HCT116 (cell line): Measurements from ENCODE around the gene KSR1. TPM values are rescaled to one million over a fixed set of nuclear protein-coding genes. Genes with fewer than 3 reads are reported as not detected.

Source experiments
- ATAC-seq: fragments of 200-7000 bp; cut with Tn5 transposase; 2 replicates; pipeline ENCODE4 v1.9.1; 2020; ENCODE audit warnings: mild to moderate bottlenecking, moderate library complexity
- BruUV-seq: library from RNA; stranded (reverse); fragments of 400-500 nt; replicated peaks from 2 replicates; lab custom pipeline; 2021; lab: Mats Ljungman, UMichigan
- CTCF ChIA-PET: fragments of 300-600 bp; sonication (Branson Sonifier 250); formaldehyde crosslinking; loops from one replicate; lab custom pipeline; 2021; ENCODE audit warnings: antibody characterized with exemption; lab: Charles Lee
- POLR2A ChIA-PET: fragments of 300-600, 350-600 bp; sonication (Branson Sonifier 250); formaldehyde crosslinking; loops from one replicate; lab custom pipeline; 2021; ENCODE audit warnings: antibody characterized with exemption; lab: Charles Lee
- RAD21 ChIA-PET, 2 experiments: fragments of 300-600 bp; sonication (Branson Sonifier 250); formaldehyde crosslinking; loops; one replicate each; lab custom pipeline; 2023; ENCODE audit warnings: low total read pairs in 2 of 2; ENCODE audit not compliant: uncharacterized antibody in 2 of 2, unreplicated experiment in 2 of 2, low non-redundant PET in 1 of 2; lab: Charles Lee
- DNase-seq: peaks from one replicate; pipeline ENCODE4 v3.0.0-alpha.2; 2010; ENCODE audit warnings: low read depth, low spot score
- H2AFZ ChIP-seq: fragments of 200-600 bp; shearing (Covaris generic), sonication (generic); 2 replicates; pipeline ENCODE4 v1.6.1; 2017; ENCODE audit warnings: low read depth, mixed run types, mixed read lengths, antibody characterized with exemption, low read length; ENCODE audit not compliant: poor library complexity, severe bottlenecking
- H3K27ac ChIP-seq: 2 replicates; pipeline ENCODE4 v1.5.1; 2012; ENCODE audit warnings: low read depth, low read length
- H3K27me3 ChIP-seq: fragments of 200-600 bp; sonication (generic); 2 replicates; pipeline ENCODE4 v1.6.1; 2016; ENCODE audit warnings: mixed run types, low read length, mixed read lengths; ENCODE audit not compliant: insufficient read depth
- H3K36me3 ChIP-seq, 2 experiments: fragments of 200-500 bp in 1 of 2; fragments of 200-600 bp in 1 of 2; sonication (Bioruptor generic) in 1 of 2; sonication (generic) in 1 of 2; 2 replicates each; pipeline versions ENCODE4 v1.5.1 to v1.6.1; 2014 to 2016; ENCODE audit warnings: low read length in 2 of 2, inconsistent platforms in 1 of 2, mixed read lengths in 1 of 2, mixed run types in 1 of 2; ENCODE audit not compliant: insufficient read depth in 2 of 2, control insufficient read depth in 1 of 2
- H3K4me1 ChIP-seq, 2 experiments: fragments of 200-600 bp in 1 of 2; sonication (generic) in 1 of 2; 2 replicates each; pipeline versions ENCODE4 v1.5.1 to v1.6.1; 2012 to 2017; ENCODE audit warnings: low read length in 2 of 2, inconsistent platforms in 1 of 2, mild to moderate bottlenecking in 1 of 2, mixed read lengths in 1 of 2, mixed run types in 1 of 2, moderate library complexity in 1 of 2; ENCODE audit not compliant: insufficient read depth in 2 of 2, control insufficient read depth in 1 of 2
- H3K4me2 ChIP-seq: fragments of 200-600 bp; sonication (generic); 2 replicates; pipeline ENCODE4 v1.6.1; 2017; ENCODE audit warnings: mixed run types, low read length, mixed read lengths
- H3K4me3 ChIP-seq, 2 experiments: fragments of 200-600 bp in 1 of 2; sonication (generic) in 1 of 2; replicated peaks in 1 of 2; 2 replicates each; pipeline ENCODE4 v1.5.1; 2011 to 2016; ENCODE audit warnings: low read length in 2 of 2, control low read depth in 1 of 2, low read depth in 1 of 2, mild to moderate bottlenecking in 1 of 2, mixed read lengths in 1 of 2, mixed run types in 1 of 2
- H3K79me2 ChIP-seq: fragments of 200-600 bp; sonication (generic); 2 replicates; pipeline ENCODE4 v1.6.1; 2017; ENCODE audit warnings: mild to moderate bottlenecking, mixed run types, low read length, moderate library complexity, mixed read lengths; ENCODE audit not compliant: insufficient read depth
- H3K9ac ChIP-seq: fragments of 200-600 bp; sonication (generic); 2 replicates; pipeline ENCODE4 v1.6.1; 2016; ENCODE audit warnings: low read length, mixed read lengths
- H3K9me2 ChIP-seq: fragments of 200-600 bp; sonication (generic), shearing (Covaris generic); 2 replicates; pipeline ENCODE4 v1.6.1; 2017; ENCODE audit warnings: mixed run types, mild to moderate bottlenecking, moderate library complexity; ENCODE audit not compliant: insufficient read depth
- H3K9me3 ChIP-seq, 2 experiments: fragments of 200-500 bp in 1 of 2; fragments of 200-600 bp in 1 of 2; sonication (Bioruptor generic) in 1 of 2; sonication (generic) in 1 of 2; 2 replicates each; pipeline ENCODE4 v1.6.1; 2014 to 2017; ENCODE audit warnings: low read length in 2 of 2, mixed read lengths in 2 of 2, inconsistent platforms in 1 of 2, low read depth in 1 of 2, mild to moderate bottlenecking in 1 of 2, mixed run types in 1 of 2, moderate library complexity in 1 of 2; ENCODE audit not compliant: control insufficient read depth in 1 of 2, insufficient read depth in 1 of 2
- H4K20me1 ChIP-seq: fragments of 200-600 bp; sonication (generic), shearing (Covaris generic); 2 replicates; pipeline ENCODE4 v1.6.1; 2017; ENCODE audit warnings: mixed run types, mild to moderate bottlenecking, moderate library complexity; ENCODE audit not compliant: insufficient read depth
- CTCF ChIP-seq, 3 experiments: fragments of 200-600 bp in 1 of 3; sonication (generic) in 1 of 3; IDR thresholded peaks in 2 of 3; conservative IDR thresholded peaks in 1 of 3; 2 replicates each; pipeline ENCODE4 v1.5.1; 2012 to 2017; ENCODE audit warnings: low read depth in 2 of 3, low read length in 2 of 3, antibody characterized with exemption in 1 of 3, borderline replicate concordance in 1 of 3, control low read depth in 1 of 3, mild to moderate bottlenecking in 1 of 3, mixed read lengths in 1 of 3, mixed run types in 1 of 3, moderate library complexity in 1 of 3; ENCODE audit not compliant: insufficient read depth in 1 of 3
- EGR1 ChIP-seq: IDR thresholded peaks from 2 replicates; pipeline ENCODE4 v1.6.1; 2012; ENCODE audit warnings: low read depth
- EZH2 ChIP-seq: fragments of 200-600 bp; sonication (generic); IDR thresholded peaks from 2 replicates; pipeline ENCODE4 v1.6.1; 2017; ENCODE audit warnings: antibody characterized with exemption, mixed run types
- EZH2phosphoT487 ChIP-seq: fragments of 200-600 bp; IDR thresholded peaks from 2 replicates; pipeline ENCODE4 v1.6.1; 2018; ENCODE audit warnings: antibody characterized with exemption, borderline replicate concordance
- FOSL1 ChIP-seq: IDR thresholded peaks from 2 replicates; pipeline ENCODE4 v1.6.1; 2012; ENCODE audit warnings: low read depth
- JUND ChIP-seq: IDR thresholded peaks from 2 replicates; pipeline ENCODE4 v1.6.1; 2012
- POLR2A ChIP-seq: IDR thresholded peaks from 2 replicates; pipeline ENCODE4 v1.7.0; 2011; ENCODE audit warnings: borderline replicate concordance; ENCODE audit not compliant: insufficient read depth, insufficient read length; ENCODE audit errors: extremely low read depth
- RAD21 ChIP-seq: IDR thresholded peaks from 2 replicates; pipeline ENCODE4 v1.6.1; 2012; ENCODE audit warnings: low read depth, mild to moderate bottlenecking
- SP1 ChIP-seq: IDR thresholded peaks from 2 replicates; pipeline ENCODE4 v1.6.1; 2012; ENCODE audit warnings: low read depth
- SRF ChIP-seq: IDR thresholded peaks from 2 replicates; pipeline ENCODE4 v1.6.1; 2012; ENCODE audit warnings: low read depth
- YY1 ChIP-seq: IDR thresholded peaks from 2 replicates; pipeline ENCODE4 v1.6.1; 2011; ENCODE audit warnings: low read length, low read depth, moderate library complexity, mild to moderate bottlenecking; ENCODE audit not compliant: insufficient replicate concordance; ENCODE audit errors: extremely low read depth
- ZBTB33 ChIP-seq: IDR thresholded peaks from 2 replicates; pipeline ENCODE4 v1.6.1; 2011; ENCODE audit warnings: mild to moderate bottlenecking, low read length, moderate library complexity; ENCODE audit not compliant: insufficient replicate concordance; ENCODE audit errors: extremely low read depth
- ZFX ChIP-seq: fragments of 450-650 bp; IDR thresholded peaks from 2 replicates; pipeline ENCODE4 v1.6.1; 2017
- intact Hi-C: fragments of 100-400 bp; cut with micrococcal nuclease; formaldehyde crosslinking; loops from 2 replicates; pipeline ENCODE4 v1.10.0; 2022
- total RNA-seq: library from RNA; stranded (reverse); gene quantifications from one replicate; pipeline ENCODE4 v1.2.1, GENCODE V29; 2021; ENCODE audit not compliant: unreplicated experiment

KSR1 gene
- total RNA-seq, 1 experiment from 2014 or later: 16.5 TPM

DNA sequence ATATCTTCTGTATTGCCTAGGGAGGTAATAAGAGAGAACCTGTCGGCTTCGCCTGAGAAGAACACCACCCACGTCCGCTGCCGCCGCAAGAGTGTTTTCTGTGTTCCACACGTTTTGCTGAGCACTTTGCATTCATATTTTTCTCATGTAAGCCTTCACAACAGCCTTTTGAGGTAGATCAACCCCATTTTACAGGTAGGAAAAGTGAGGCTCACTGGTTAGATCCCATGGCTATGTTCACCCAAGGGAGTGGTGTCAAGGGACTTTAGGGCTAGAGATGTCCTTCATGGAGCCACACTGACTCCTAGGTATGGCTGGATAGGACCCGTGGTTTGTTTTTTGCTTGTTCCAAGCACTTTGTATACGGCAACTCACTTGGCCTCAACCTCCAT lies 87.7 kb downstream of the KSR1 start:
- no peaks in the 10 kb centered on the region for H3K79me2 ChIP-seq
- TF ChIP-seq CTCF (IDR thresholded peaks at IDR 0.05 in 2 of 3, conservative IDR thresholded peaks at IDR 0.05 in 1 of 3; ENCODE audit: borderline replicate concordance in 1 of 3, insufficient read depth in 1 of 3, low read depth in 2 of 3, low read length in 2 of 3) (no peak), SRF (no peak), ZFX (no peak), JUND (no peak), SP1 (no peak), POLR2A (no peak), EZH2 (no peak)
- H3K27ac ChIP-seq: no peak overlapping the region
- no TSS peak for BruUV-seq
- ATAC-seq (no peak), DNase-seq (no peak)
- no peaks in the 10 kb centered on the region for H3K36me3 ChIP-seq
- H3K4me3 ChIP-seq: no peak overlapping the region
- H3K4me1 ChIP-seq: peaks cover 19 to 26% of the 10 kb centered on the region in 2 experiments
- no peak overlapping the region for H2AFZ ChIP-seq
- no peaks in the 10 kb centered on the region for H3K9me3 ChIP-seq
- POLR2A ChIA-PET: no interaction called here
- H3K9me2 ChIP-seq: no peaks in the 10 kb centered on the region
- no peaks in the 10 kb centered on the region for H4K20me1 ChIP-seq
- H3K27me3 ChIP-seq: no peaks in the 10 kb centered on the region
- no peak overlapping the region for H3K4me2 ChIP-seq
- RAD21 ChIA-PET: no interaction called here
- CTCF ChIA-PET: no interaction called here
- intact Hi-C loops: no loop called here
- no peak overlapping the region for H3K9ac ChIP-seq

GRCh38 chr17:27544350-27545131 lies 88.3 kb downstream of the KSR1 start:
- intact Hi-C loops: no loop called here
- no peaks in the 10 kb centered on the region for H3K36me3 ChIP-seq
- BruUV-seq: no TSS peak
- RAD21 ChIA-PET: no interaction called here
- CTCF ChIA-PET: no interaction called here
- H3K4me1 ChIP-seq: peaks cover 19 to 26% of the 10 kb centered on the region in 2 experiments
- H2AFZ ChIP-seq: no peak overlapping the region
- ATAC-seq: peak; percentile 40; the same call in 1 of the 2 replicates
- no peak overlapping the region for H3K4me2 ChIP-seq
- DNase-seq: no peak
- no peaks in the 10 kb centered on the region for H4K20me1 ChIP-seq
- no peaks in the 10 kb centered on the region for H3K27me3 ChIP-seq
- H3K4me3 ChIP-seq: no peak overlapping the region
- no peaks in the 10 kb centered on the region for H3K9me2 ChIP-seq
- H3K9ac ChIP-seq: no peak overlapping the region
- no peaks in the 10 kb centered on the region for H3K9me3 ChIP-seq
- POLR2A ChIA-PET: no interaction called here
- H3K79me2 ChIP-seq: no peaks in the 10 kb centered on the region
- H3K27ac ChIP-seq: no peak overlapping the region
- TF ChIP-seq EGR1 (no peak), YY1 (no peak), FOSL1 (no peak), JUND (no peak), ZFX (no peak), ZBTB33 (no peak), POLR2A (no peak), EZH2phosphoT487 (no peak), RAD21 (no peak)
